Measurements from ENCODE around the gene HIP1R. TPM values are rescaled to one million over a fixed set of nuclear protein-coding genes. Genes with fewer than 3 reads are reported as not detected.

HIP1R gene
- total RNA-seq, 1 donor from 2014 or later = 31.3 TPM

GRCh38 chr12:122823429-122823828 is 11.8 kb upstream of the HIP1R start:
- Mint-ChIP-seq H3K27ac (ENCODE audit: unreplicated experiment) (no peak overlapping the region), H3K4me1 (ENCODE audit: unreplicated experiment) (peaks cover 14% of the 10 kb centered on the region), H3K36me3 (ENCODE audit: unreplicated experiment) (no peaks in the 10 kb centered on the region), H3K9me3 (ENCODE audit: unreplicated experiment) (no peaks in the 10 kb centered on the region), H3K4me3 (ENCODE audit: unreplicated experiment) (no peak overlapping the region), H3K27me3 (ENCODE audit: unreplicated experiment) (peaks cover 5% of the 10 kb centered on the region)
- TF ChIP-seq CTCF (IDR thresholded peaks at IDR 0.05) = no peak
- DNase-seq (ENCODE audit: extremely low spot score, unreplicated experiment) = no peak

GRCh38 chr12:122825773-122826724 is 9.2 kb upstream of the HIP1R start:
- Mint-ChIP-seq H3K4me1 (ENCODE audit: unreplicated experiment) (peaks cover 14% of the 10 kb centered on the region), H3K27ac (ENCODE audit: unreplicated experiment) (peak overlapping the region; percentile 65), H3K4me3 (ENCODE audit: unreplicated experiment) (peak overlapping the region; percentile 82), H3K36me3 (ENCODE audit: unreplicated experiment) (no peaks in the 10 kb centered on the region), H3K9me3 (ENCODE audit: unreplicated experiment) (no peaks in the 10 kb centered on the region), H3K27me3 (ENCODE audit: unreplicated experiment) (peaks cover 8% of the 10 kb centered on the region)
- TF ChIP-seq CTCF (IDR thresholded peaks at IDR 0.05) = no peak
- DNase-seq (ENCODE audit: extremely low spot score, unreplicated experiment) = no peak

GRCh38 chr12:122827258-122827657 is 8.0 kb upstream of the HIP1R start:
- Mint-ChIP-seq H3K9me3 (ENCODE audit: unreplicated experiment) (no peaks in the 10 kb centered on the region), H3K27me3 (ENCODE audit: unreplicated experiment) (peaks cover 8% of the 10 kb centered on the region), H3K4me3 (ENCODE audit: unreplicated experiment) (no peak overlapping the region), H3K27ac (ENCODE audit: unreplicated experiment) (no peak overlapping the region), H3K4me1 (ENCODE audit: unreplicated experiment) (peaks cover 14% of the 10 kb centered on the region), H3K36me3 (ENCODE audit: unreplicated experiment) (no peaks in the 10 kb centered on the region)
- DNase-seq (ENCODE audit: extremely low spot score, unreplicated experiment) = no peak
- TF ChIP-seq CTCF (IDR thresholded peaks at IDR 0.05) = no peak

- H3K4me3 Mint-ChIP-seq (ENCODE audit: unreplicated experiment) = no peak overlapping the region
- TF ChIP-seq CTCF (IDR thresholded peaks at IDR 0.05) = no peak
- no peak for DNase-seq (ENCODE audit: extremely low spot score, unreplicated experiment)
- H3K9me3 Mint-ChIP-seq (ENCODE audit: unreplicated experiment) = no peaks in the 10 kb centered on the region
- H3K27ac Mint-ChIP-seq (ENCODE audit: unreplicated experiment) = no peak overlapping the region
- H3K36me3 Mint-ChIP-seq (ENCODE audit: unreplicated experiment) = no peaks in the 10 kb centered on the region
- peaks cover 25% of the 10 kb centered on the region for H3K4me1 Mint-ChIP-seq (ENCODE audit: unreplicated experiment)
- H3K27me3 Mint-ChIP-seq (ENCODE audit: unreplicated experiment) = peaks cover 5% of the 10 kb centered on the region
These were observed 4.6 kb upstream of the HIP1R start for GRCh38 chr12:122830517-122831214.
